GM21515 (cell line): ENCODE data around the gene PRR16.

ENCODE experiments used
- ATAC-seq: cut with Tn5 transposase; IDR thresholded peaks from one replicate; pipeline ENCODE4 v1.9.1; 2021; ENCODE audit not compliant: unreplicated experiment

Gene PRR16

GRCh38 chr5:120512791-120513650, 48.9 kb downstream of the PRR16 start:
- ATAC-seq = no peak

GRCh38 chr5:120516805-120517204, 52.7 kb downstream of the PRR16 start:
- ATAC-seq = no peak

- ATAC-seq = no peak
Observed at GRCh38 chr5:120517607-120518252, 53.6 kb downstream of the PRR16 start.

- no peak for ATAC-seq
Observed at GRCh38 chr5:120518581-120518980, 54.5 kb downstream of the PRR16 start.

- ATAC-seq = no peak
Observed at GRCh38 chr5:120527251-120527650, 63.2 kb downstream of the PRR16 start.

GRCh38 chr5:120528609-120529008, 64.5 kb downstream of the PRR16 start:
- ATAC-seq = no peak

- no peak for ATAC-seq
Observed at GRCh38 chr5:120529386-120529785, 65.3 kb downstream of the PRR16 start.

- no peak for ATAC-seq
Observed at GRCh38 chr5:120531215-120531614, 67.1 kb downstream of the PRR16 start.

GRCh38 chr5:120532835-120533234, 68.7 kb downstream of the PRR16 start:
- no peak for ATAC-seq

GRCh38 chr5:120533581-120533980, 69.5 kb downstream of the PRR16 start:
- ATAC-seq = no peak

GRCh38 chr5:120535900-120536299, 71.8 kb downstream of the PRR16 start:
- no peak for ATAC-seq

- ATAC-seq = no peak
Observed at GRCh38 chr5:120538149-120538548, 74.0 kb downstream of the PRR16 start.

GRCh38 chr5:120538644-120539043, 74.5 kb downstream of the PRR16 start:
- no peak for ATAC-seq

- ATAC-seq = no peak
Observed at GRCh38 chr5:120539471-120539870, 75.4 kb downstream of the PRR16 start.

GRCh38 chr5:120540097-120540496, 76.0 kb downstream of the PRR16 start:
- no peak for ATAC-seq

- no peak for ATAC-seq
Observed at GRCh38 chr5:120544043-120544442, 79.9 kb downstream of the PRR16 start.

GRCh38 chr5:120545007-120545406, 80.9 kb downstream of the PRR16 start:
- no peak for ATAC-seq

GRCh38 chr5:120545951-120546350, 81.9 kb downstream of the PRR16 start:
- ATAC-seq = no peak

GRCh38 chr5:120546922-120547321, 82.8 kb downstream of the PRR16 start:
- ATAC-seq = no peak

- ATAC-seq = no peak
Observed at GRCh38 chr5:120550358-120550757, 86.3 kb downstream of the PRR16 start.

GRCh38 chr5:120552638-120553037, 88.5 kb downstream of the PRR16 start:
- ATAC-seq = no peak

- ATAC-seq = no peak
Observed at GRCh38 chr5:120555345-120555744, 91.2 kb downstream of the PRR16 start.
